Measurements from ENCODE around the gene RPS5. TPM values are rescaled to one million over a fixed set of nuclear protein-coding genes. Genes with fewer than 3 reads are reported as not detected.

The RPS5 gene
- total and polyA plus RNA-seq, 4 donors = 927 to 1,802 (median 1,090) TPM

- ATAC-seq (ENCODE audit: insufficient read depth, low FRiP score) = no peak
- no peak overlapping the region for H3K27ac ChIP-seq (ENCODE audit: low read depth in 1 of 2, low read length in 1 of 2)
- 88 to 89% methylated on average over 15 of the region's 15 CpGs for WGBS, 2 donors
- H3K4me3 ChIP-seq = no peak overlapping the region
- no peak overlapping the region for H3K9ac ChIP-seq (ENCODE audit: insufficient read depth in 1 of 2, low read length in 2 of 2)
- peaks cover 0 to 5% (median 0%) of the 10 kb centered on the region in 4 donors for H3K36me3 ChIP-seq (ENCODE audit: control insufficient read depth in 4 of 4, insufficient read depth in 4 of 4, low read length in 4 of 4)
- peaks cover 0 to 33% (median 26%) of the 10 kb centered on the region in 3 donors for H3K27me3 ChIP-seq (ENCODE audit: control insufficient read depth in 3 of 3, insufficient read depth in 3 of 3, low read length in 2 of 3)
- H3K4me1 ChIP-seq (ENCODE audit: control insufficient read depth in 5 of 5, insufficient read depth in 5 of 5, low read length in 5 of 5) = peaks cover 0 to 39% (median 2%) of the 10 kb centered on the region in 5 donors
- H3K9me3 ChIP-seq (ENCODE audit: control insufficient read depth in 4 of 4, insufficient read depth in 3 of 4, low read length in 3 of 4) = peaks cover 0 to 10% (median 0%) of the 10 kb centered on the region in 4 donors
- TF ChIP-seq CTCF (IDR thresholded peaks at IDR 0.05; ENCODE audit: control extremely low read depth, extremely low read depth) = no peak
- peak in 1 of 3 donors; percentile 11 for DNase-seq
Measured at GRCh38 chr19:58353717-58354477, 33.2 kb upstream of the RPS5 start.

- Histone ChIP-seq H3K27me3 (ENCODE audit: control insufficient read depth in 3 of 3, insufficient read depth in 3 of 3, low read length in 2 of 3) (peaks cover 0 to 26% (median 20%) of the 10 kb centered on the region in 3 donors), H3K9me3 (ENCODE audit: control insufficient read depth in 4 of 4, insufficient read depth in 3 of 4, low read length in 3 of 4) (peaks cover 0 to 10% (median 0%) of the 10 kb centered on the region in 4 donors), H3K4me3 (no peak overlapping the region), H3K4me1 (ENCODE audit: control insufficient read depth in 5 of 5, insufficient read depth in 5 of 5, low read length in 5 of 5) (peaks cover 0 to 39% (median 2%) of the 10 kb centered on the region in 5 donors), H3K9ac (ENCODE audit: insufficient read depth in 1 of 2, low read length in 2 of 2) (no peak overlapping the region), H3K36me3 (ENCODE audit: control insufficient read depth in 4 of 4, insufficient read depth in 4 of 4, low read length in 4 of 4) (peaks cover 0 to 5% (median 0%) of the 10 kb centered on the region in 4 donors), H3K27ac (ENCODE audit: low read depth in 1 of 2, low read length in 1 of 2) (no peak overlapping the region)
- 74 to 82% methylated on average over 6 of the region's 6 CpGs for WGBS, 2 donors
- TF ChIP-seq CTCF (IDR thresholded peaks at IDR 0.05; ENCODE audit: control extremely low read depth, extremely low read depth) = no peak
- DNase-seq (peak in 1 of 3 donors; percentile 6), ATAC-seq (ENCODE audit: insufficient read depth, low FRiP score) (no peak)
Measured at GRCh38 chr19:58354478-58355030, 32.5 kb upstream of the RPS5 start.

- peaks cover 0 to 37% (median 0%) of the 10 kb centered on the region in 5 donors for H3K4me1 ChIP-seq (ENCODE audit: control insufficient read depth in 5 of 5, insufficient read depth in 5 of 5, low read length in 5 of 5)
- 91 to 93% methylated on average over 10 of the region's 10 CpGs for WGBS, 2 donors
- H3K27ac ChIP-seq (ENCODE audit: low read depth in 1 of 2, low read length in 1 of 2) = no peak overlapping the region
- ATAC-seq (ENCODE audit: insufficient read depth, low FRiP score) (no peak), DNase-seq (no peak)
- H3K36me3 ChIP-seq (ENCODE audit: control insufficient read depth in 4 of 4, insufficient read depth in 4 of 4, low read length in 4 of 4) = peaks cover 0 to 3% (median 0%) of the 10 kb centered on the region in 4 donors
- H3K27me3 ChIP-seq (ENCODE audit: control insufficient read depth in 3 of 3, insufficient read depth in 3 of 3, low read length in 2 of 3) = peaks cover 0 to 19% (median 14%) of the 10 kb centered on the region in 3 donors
- no peak overlapping the region for H3K4me3 ChIP-seq
- TF ChIP-seq CTCF (IDR thresholded peaks at IDR 0.05; ENCODE audit: control extremely low read depth, extremely low read depth) = no peak
- H3K9ac ChIP-seq (ENCODE audit: insufficient read depth in 1 of 2, low read length in 2 of 2) = no peak overlapping the region
- H3K9me3 ChIP-seq (ENCODE audit: control insufficient read depth in 4 of 4, insufficient read depth in 3 of 4, low read length in 3 of 4) = peaks cover 0 to 10% (median 0%) of the 10 kb centered on the region in 4 donors
Measured at GRCh38 chr19:58355215-58355796, 31.8 kb upstream of the RPS5 start.
